ENCODE data around the gene CAMK4.

CAMK4 gene

DNA sequence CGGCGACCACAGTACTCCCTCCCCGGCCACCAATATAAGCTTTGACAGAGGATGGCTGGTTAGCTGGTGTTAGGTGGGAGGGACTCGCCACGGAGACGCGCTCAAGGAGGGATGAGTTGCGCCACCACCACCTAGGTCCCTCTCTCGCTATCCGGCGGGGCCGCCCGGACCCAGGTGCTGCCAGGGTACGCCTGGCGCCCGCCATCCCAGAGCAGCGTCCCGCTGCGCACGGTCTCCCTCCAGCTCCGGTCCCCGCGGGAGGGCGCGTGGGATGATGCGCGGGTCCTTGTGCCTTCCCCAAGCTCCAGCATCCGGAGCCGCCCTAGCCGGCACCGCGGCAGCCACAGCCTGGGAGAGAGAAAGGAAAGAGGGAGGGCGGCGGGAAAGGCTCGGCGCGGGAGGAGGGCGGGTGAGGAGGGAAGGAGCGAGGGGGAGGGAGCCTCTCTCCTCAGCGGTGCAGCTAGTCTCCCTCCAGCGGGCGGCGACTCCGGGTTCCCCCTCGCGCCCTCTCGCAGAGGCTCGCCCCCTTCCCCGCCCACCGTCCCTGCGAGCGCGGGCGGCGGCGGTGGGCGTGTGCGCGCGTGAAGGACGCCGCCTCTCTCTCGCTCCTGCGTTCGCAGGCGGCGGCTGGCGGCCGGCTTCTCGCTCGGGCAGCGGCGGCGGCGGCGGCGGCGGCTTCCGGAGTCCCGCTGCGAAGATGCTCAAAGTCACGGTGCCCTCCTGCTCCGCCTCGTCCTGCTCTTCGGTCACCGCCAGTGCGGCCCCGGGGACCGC is at the start of gene CAMK4:
CAMK4 (plus strand) TSS at position 598 of the 774 bp plus-strand sequence; CDS start at position 698, 100 bp downstream.
- Mint-ChIP-seq H3K36me3 (ENCODE audit: low read depth) (no peaks in the 10 kb centered on the region), H3K4me3 (peak within 1 kb of the TSS; percentile 88 to 93 (median 91))

DNA sequence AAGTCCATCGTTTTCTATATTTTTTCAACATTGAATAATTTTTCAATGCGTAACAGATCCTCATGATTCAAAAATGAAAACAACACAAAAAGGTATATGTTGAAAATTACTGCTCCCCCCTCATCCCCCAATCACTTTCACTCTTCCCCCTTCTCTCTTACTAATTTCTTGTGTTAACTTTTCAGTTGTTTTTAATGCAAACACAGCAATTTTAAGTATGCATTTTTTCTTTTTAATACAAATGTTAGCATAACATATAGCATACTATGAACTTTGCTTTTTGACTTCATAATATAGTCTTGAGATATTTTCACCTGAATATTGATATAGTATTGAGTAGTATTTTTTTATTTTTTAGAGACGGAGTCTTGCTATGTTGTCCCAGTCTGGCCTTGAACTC is 41.1 kb upstream of the CAMK4 start:
- H3K27ac Mint-ChIP-seq, result no peak overlapping the region

More for the DNA sequence above, at the start of gene CAMK4:
- TF ChIP-seq, protein P1, sequence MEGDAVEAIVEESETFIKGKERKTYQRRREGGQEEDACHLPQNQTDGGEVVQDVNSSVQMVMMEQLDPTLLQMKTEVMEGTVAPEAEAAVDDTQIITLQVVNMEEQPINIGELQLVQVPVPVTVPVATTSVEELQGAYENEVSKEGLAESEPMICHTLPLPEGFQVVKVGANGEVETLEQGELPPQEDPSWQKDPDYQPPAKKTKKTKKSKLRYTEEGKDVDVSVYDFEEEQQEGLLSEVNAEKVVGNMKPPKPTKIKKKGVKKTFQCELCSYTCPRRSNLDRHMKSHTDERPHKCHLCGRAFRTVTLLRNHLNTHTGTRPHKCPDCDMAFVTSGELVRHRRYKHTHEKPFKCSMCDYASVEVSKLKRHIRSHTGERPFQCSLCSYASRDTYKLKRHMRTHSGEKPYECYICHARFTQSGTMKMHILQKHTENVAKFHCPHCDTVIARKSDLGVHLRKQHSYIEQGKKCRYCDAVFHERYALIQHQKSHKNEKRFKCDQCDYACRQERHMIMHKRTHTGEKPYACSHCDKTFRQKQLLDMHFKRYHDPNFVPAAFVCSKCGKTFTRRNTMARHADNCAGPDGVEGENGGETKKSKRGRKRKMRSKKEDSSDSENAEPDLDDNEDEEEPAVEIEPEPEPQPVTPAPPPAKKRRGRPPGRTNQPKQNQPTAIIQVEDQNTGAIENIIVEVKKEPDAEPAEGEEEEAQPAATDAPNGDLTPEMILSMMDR (IDR thresholded peaks at IDR 0.05; ENCODE audit: unreplicated experiment in 3 of 3), result peak in 2 of 3 experiments; percentile 26 to 33
- H3K4me1 Mint-ChIP-seq, result peaks cover 12% of the 10 kb centered on the region
- peak within 1 kb of the TSS in 1 of 3 experiments; percentile 38 for H3K27ac Mint-ChIP-seq
- H3K27me3 Mint-ChIP-seq (ENCODE audit: low read depth), result peaks cover 38% of the 10 kb centered on the region
- no peaks in the 10 kb centered on the region for H3K9me3 Mint-ChIP-seq

DNA sequence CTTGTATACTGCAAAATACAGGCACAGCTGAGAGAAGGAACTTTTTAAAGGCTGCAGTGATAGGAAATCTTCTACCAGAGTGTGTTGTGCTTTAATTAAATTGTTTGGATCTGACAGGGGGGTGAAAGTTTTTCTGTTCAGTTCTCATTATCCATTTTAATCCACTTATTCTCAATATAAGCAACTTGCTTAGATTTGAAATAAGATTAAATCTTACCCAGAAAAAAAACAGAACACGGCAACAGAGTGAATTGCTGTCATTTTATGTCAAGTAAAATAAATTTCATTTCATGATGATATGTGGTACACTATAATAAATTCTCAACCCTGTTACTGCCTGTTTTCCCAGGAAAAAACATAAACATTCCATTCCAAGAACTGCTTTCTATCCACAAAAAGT is 37.1 kb upstream of the CAMK4 start:
- no peaks in the 10 kb centered on the region for H3K4me1 Mint-ChIP-seq
- H3K27me3 Mint-ChIP-seq (ENCODE audit: low read depth), result peaks cover 9% of the 10 kb centered on the region
- no peaks in the 10 kb centered on the region for H3K36me3 Mint-ChIP-seq (ENCODE audit: low read depth)
- H3K4me3 Mint-ChIP-seq, result no peak overlapping the region
- no peak overlapping the region for H3K27ac Mint-ChIP-seq
- no peaks in the 10 kb centered on the region for H3K9me3 Mint-ChIP-seq
- TF ChIP-seq, protein P1 (IDR thresholded peaks at IDR 0.05; ENCODE audit: unreplicated experiment in 3 of 3), result no peak

More for the DNA sequence above, 41.1 kb upstream of the CAMK4 start:
- Mint-ChIP-seq H3K9me3 (peaks cover 1% of the 10 kb centered on the region), H3K4me3 (no peak overlapping the region), H3K36me3 (ENCODE audit: low read depth) (no peaks in the 10 kb centered on the region), H3K4me1 (no peaks in the 10 kb centered on the region), H3K27me3 (ENCODE audit: low read depth) (peaks cover 1% of the 10 kb centered on the region)
- TF ChIP-seq, protein P1 (IDR thresholded peaks at IDR 0.05; ENCODE audit: unreplicated experiment in 3 of 3), result no peak

DNA sequence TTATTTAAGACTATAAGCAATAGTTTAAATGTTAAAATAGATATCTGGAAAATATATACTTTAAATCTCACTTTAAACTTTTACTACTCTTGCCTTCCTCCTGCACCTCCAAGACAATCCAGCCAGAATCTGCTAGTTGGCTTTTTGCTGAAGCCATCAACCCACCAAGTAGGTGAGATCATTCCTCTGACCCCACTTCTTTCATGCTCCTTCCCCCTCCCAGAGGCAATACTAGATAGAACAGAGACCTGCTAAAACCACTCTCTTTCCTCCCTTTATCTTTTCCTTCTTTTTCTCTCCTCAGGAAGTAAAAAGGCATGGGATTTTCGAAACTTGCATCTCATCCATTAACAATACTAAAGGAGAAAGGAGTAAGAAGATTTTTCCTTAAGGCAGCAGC is 30.1 kb upstream of the CAMK4 start:
- Mint-ChIP-seq H3K36me3 (ENCODE audit: low read depth) (no peaks in the 10 kb centered on the region), H3K4me1 (no peaks in the 10 kb centered on the region), H3K27me3 (ENCODE audit: low read depth) (peaks cover 14% of the 10 kb centered on the region), H3K9me3 (no peaks in the 10 kb centered on the region), H3K27ac (no peak overlapping the region), H3K4me3 (no peak overlapping the region)
- TF ChIP-seq, protein P1 (IDR thresholded peaks at IDR 0.05; ENCODE audit: unreplicated experiment in 3 of 3), result no peak

DNA sequence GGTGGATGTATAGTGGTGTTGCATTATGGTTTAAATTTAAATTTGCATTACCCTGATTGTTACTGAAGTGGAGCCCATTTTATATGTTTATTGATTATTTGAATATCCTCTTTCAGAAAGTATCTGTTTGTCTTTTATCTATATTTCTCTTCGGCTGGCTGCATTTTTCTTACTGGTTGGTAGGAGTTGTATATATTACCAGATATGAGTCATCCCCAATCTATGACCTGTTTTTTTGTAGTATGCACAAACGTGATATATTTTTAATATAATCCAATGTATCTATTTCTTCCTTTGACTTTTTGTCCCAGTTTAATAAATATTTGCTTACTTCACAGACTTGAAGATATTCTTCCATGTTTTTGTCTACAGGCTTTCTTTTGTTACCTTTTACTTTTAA is 29.3 kb upstream of the CAMK4 start:
- TF ChIP-seq, protein P1 (IDR thresholded peaks at IDR 0.05; ENCODE audit: unreplicated experiment in 3 of 3), result no peak
- Mint-ChIP-seq H3K36me3 (ENCODE audit: low read depth) (no peaks in the 10 kb centered on the region), H3K27ac (no peak overlapping the region), H3K4me1 (no peaks in the 10 kb centered on the region), H3K27me3 (ENCODE audit: low read depth) (peaks cover 10% of the 10 kb centered on the region), H3K9me3 (no peaks in the 10 kb centered on the region), H3K4me3 (no peak overlapping the region)

DNA sequence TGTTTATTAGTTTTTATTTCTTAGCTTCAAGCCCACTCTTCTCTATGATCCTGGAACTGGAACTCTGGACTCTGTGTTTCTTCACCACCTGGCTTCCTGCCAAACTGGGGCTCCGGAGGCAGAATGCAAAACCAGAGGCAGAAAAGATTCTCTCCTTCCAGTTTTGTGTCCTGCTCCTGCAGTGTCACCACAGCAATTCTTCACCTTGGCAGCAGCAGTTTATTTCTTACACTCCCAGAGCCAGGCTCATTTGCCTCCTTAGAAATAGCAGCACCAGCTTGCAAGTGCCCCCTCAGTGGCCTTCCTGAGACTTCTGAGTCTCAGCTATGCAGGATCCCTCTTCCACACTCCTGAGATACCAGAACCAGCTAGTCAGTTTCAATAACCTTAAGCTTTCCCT is 26.7 kb upstream of the CAMK4 start:
- TF ChIP-seq, protein P1 (IDR thresholded peaks at IDR 0.05; ENCODE audit: unreplicated experiment in 3 of 3), result no peak
- no peaks in the 10 kb centered on the region for H3K4me1 Mint-ChIP-seq
- peaks cover 4% of the 10 kb centered on the region for H3K27me3 Mint-ChIP-seq (ENCODE audit: low read depth)
- no peak overlapping the region for H3K27ac Mint-ChIP-seq
- no peak overlapping the region for H3K4me3 Mint-ChIP-seq
- no peaks in the 10 kb centered on the region for H3K9me3 Mint-ChIP-seq
- H3K36me3 Mint-ChIP-seq (ENCODE audit: low read depth), result no peaks in the 10 kb centered on the region
